ENCODE measurements around the gene CRACR2A.
A peak's percentile ranks its signal among the peaks of the same experiment; 100 is the strongest.

Gene CRACR2A

DNA sequence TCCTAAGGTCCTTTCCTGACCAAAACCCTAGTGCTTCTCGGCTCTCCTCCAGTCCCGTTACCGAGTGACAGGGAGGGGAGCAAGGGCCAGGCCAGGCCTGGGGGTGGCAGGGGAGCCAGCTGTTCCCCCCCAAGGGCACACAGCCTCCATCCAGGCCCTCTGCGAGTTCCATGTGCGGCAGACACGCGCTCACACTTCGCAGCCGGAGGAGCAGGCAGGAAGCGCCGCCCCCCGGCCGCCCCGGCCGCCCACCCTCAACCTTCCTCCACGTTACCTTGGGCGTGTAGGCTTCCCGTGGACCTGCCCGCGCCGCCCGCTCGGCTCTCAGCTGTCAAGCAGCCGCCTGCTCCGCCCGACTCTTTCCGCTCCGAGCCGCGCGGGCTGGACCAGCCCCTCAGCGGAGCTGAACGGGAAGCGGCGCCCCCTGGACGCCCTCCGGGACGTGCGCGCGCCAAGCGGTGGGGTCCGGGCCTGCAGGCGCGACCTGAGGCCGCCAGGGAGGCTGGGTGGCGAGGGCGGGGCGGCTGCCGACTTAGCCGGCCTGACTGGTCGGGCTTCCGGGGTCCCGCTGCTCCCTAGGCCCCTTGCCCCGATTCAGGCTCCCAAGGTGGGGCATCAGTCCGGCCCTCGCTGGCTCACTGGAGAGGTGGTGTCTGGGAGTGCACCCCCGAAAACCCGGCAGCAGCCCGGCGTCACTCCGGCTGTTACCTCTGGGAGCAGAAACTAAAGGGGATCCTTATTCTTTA is at the start of gene CRACR2A:
Gene CRACR2A (minus strand): TSS at position 369 of the 746 bp plus-strand sequence. CDS start 56,110 bp downstream, outside the sequence.
- DNase-seq, result no peak

- DNase-seq, result peak in 1 of 2 experiments; percentile 10
Measured at GRCh38 chr12:3797531-3798048, 44.7 kb upstream of the CRACR2A start.

- no peak for DNase-seq
Measured at GRCh38 chr12:3795492-3796133, 42.7 kb upstream of the CRACR2A start.

- DNase-seq, result no peak
Measured at GRCh38 chr12:3795066-3795465, 42.2 kb upstream of the CRACR2A start.

DNA sequence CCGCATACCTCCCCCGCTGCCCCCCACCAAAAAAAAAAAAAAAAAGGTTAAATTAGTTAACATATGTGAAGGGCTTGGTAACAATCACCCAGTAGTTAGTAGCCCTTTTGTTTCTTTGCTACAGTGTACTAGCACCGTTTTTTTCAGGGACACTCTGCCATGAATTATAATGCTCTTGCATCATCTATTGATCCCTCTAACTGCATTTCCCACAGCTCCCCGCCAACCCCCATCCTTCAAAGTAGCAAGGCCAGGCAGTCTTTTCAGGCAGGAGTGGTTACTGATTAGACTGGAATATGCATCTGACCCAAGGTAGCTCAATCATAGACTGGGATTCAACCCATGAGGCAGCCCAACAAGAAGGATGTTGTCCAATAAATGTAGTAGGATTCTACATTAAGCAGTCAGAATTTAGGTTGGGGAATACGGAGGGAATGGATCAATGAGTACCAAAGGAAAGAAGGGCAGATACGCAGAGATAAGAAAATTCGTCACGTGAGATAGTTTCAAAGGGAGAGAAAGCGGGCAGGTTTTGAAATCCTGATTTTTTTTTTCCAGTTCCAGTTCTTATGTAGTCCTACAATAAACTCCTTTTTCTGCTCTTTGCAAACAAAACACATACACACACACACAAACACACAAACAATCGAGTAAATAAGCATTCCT is 39.8 kb upstream of the CRACR2A start:
- DNase-seq, result no peak

DNA sequence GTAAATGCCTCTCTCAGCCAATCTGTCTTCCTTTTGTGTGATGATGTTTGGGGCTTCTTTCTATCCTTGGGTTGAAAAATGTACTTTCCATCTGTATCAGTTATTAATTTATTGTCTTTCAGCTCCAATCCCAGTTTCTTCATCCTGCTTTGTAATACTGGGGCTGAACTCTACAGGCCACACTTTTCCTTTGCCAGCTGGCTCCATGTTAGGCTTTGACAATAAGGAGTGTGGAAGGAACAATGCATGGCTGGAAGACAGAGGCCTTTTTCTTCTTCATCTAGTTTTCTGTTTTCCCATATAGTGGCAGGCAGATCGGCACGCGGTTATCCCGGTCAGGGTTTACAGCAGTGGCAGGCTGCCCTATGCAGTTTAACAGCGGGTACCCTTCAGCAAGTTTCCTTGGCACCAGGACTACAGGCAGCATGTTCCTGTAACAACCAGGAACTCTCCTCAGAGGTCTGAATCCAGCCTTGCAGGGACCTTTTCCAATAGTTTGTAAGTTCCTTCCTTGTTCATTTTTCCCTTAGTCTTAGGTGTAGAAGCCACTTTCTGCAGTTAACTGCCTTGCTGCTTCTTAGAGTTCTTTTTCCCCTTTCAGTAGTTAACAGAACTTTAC is 38.5 kb upstream of the CRACR2A start:
- no peak for DNase-seq

DNA sequence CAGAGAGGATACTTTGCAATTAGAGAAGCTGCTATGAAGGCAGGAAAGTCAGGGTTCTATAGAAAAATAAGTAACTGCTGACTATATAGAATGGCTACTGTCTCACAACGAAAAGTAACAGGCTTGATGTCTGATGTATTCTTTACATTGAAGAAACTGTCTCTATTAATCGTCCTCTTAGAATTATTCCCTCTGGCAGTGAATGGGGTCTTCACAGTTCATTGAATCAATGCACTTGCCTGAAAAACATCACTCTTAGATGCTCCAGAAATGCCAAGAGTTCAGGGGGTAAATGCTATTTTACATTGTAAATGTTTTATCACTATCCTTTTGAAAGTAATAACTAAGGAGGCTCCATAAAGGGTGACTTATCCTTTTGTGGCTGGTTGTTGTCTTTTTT is 37.7 kb upstream of the CRACR2A start:
- DNase-seq, result no peak

DNA sequence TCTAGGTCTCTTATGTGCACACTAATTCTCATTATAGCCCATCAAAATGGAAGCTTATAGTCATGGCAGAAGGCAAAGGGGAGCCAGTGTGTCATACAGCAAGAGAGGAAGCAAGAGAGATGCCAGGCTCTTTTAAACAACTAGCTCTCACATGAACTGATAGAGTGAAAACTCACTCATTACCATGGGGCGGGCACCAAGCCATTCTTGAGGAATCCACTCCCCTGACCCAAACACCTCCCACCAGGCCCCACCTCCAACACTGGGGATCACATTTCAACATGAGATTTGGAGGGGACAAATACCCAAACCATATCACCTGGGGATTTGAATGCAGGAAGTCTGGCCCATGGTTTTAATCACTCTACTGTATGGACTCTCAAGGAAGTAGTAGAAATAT is 36.9 kb upstream of the CRACR2A start:
- DNase-seq, result no peak

DNA sequence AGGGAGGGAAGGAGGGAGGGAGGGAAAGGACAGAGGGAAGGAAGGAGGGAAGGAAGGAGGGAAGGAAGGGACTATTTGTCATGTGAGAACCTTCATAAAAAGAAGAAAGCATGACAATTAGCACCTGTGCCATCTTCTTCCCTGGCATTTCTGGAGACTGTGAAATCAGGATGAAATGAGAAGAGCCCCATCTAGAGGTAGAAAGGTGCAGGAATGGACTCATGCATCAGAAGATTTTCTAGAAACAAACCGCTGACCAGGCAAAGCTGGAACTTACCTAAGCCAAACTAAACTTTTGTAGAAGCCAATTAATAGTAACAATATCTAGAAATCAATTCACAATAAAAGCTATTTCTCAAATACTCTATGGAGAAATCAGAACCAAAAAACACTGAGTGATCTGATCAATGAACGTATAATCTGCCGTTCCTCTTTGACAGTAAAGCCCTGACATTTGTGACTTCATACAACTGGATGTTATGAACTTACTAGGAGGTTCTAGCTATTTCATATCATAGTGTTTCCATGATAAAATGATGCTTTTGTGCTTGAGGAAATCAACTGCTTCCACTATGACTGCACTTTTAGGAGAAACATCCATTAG is 24.4 kb upstream of the CRACR2A start:
- DNase-seq, result peak in 1 of 2 experiments; percentile 59

DNA sequence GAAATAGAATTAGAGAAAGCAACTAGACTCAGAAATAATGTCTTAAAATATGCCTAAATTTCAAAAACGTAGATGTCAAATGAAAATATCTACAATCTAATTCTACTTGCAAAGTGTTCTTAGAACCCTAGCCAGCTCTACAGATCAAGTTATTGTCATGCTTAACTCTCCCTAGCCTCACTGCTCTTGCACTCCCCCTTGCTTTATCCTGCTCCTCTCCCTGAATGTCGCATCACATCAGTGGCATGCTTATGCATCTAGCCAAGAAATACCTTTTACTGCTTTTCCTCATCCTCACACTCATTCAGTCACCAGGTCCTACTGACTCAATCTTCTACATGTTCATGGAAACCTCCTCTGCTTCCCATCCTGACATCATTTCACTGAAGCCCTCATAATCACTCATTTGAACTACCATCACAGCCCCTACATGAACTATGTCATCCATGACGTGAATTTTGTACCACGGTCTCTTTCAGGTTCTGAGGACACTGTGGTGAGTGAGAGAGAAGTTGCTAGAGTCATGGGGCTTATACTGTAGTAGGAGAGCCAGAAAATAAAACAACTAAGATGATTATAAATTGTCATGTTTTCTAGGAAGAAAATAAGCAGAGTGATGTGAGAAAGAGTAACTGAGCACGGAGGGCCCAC is 22.6 kb upstream of the CRACR2A start:
- no peak for DNase-seq

- DNase-seq, result no peak
Measured at GRCh38 chr12:3772380-3772779, 19.5 kb upstream of the CRACR2A start.

GRCh38 chr12:3771853-3772252 is 18.9 kb upstream of the CRACR2A start:
- no peak for DNase-seq

GRCh38 chr12:3770891-3771290 is 18.0 kb upstream of the CRACR2A start:
- no peak for DNase-seq

- DNase-seq, result no peak
Measured at GRCh38 chr12:3768911-3769447, 16.1 kb upstream of the CRACR2A start.

- no peak for DNase-seq
Measured at GRCh38 chr12:3761116-3761735, 8.3 kb upstream of the CRACR2A start.

DNA sequence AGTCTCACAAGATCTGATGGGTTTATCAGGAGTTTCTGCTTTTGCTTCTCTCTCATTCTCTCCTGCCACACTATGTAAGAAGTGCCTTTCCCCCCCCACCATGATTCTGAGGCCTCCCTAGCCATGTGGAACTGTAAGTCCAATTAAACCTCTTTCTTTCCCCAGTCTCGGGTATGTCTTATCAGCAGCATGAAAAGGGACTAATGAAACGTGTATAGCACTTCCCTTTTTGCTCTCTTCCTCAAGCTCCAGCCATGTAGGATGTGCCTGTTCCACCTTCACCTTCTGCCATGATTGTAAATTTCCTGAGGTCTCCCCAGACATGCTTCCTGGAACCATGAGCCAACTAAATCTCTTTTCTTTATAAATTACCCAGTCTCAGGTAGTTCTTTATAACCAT is 7.0 kb upstream of the CRACR2A start:
- DNase-seq, result no peak

DNA sequence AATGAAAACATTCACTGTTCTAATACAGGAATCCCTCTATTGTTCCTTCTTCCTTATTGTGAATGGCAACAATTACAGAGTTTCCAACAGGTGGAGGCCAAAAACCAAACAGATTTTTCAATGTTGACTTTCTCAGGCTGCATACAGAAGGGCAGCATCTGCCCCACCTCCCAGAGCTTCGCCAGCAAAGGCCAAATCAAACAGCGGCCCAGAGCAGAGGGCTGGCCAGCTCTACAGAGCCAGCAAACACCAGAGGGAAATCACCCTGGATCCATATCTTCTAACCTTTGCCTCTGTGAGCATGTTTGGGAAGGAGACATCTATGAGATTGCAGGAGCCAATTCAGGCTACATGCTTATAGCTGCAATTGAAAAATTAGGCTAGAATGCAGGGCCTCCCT is 4.4 kb upstream of the CRACR2A start:
- DNase-seq, result no peak

DNA sequence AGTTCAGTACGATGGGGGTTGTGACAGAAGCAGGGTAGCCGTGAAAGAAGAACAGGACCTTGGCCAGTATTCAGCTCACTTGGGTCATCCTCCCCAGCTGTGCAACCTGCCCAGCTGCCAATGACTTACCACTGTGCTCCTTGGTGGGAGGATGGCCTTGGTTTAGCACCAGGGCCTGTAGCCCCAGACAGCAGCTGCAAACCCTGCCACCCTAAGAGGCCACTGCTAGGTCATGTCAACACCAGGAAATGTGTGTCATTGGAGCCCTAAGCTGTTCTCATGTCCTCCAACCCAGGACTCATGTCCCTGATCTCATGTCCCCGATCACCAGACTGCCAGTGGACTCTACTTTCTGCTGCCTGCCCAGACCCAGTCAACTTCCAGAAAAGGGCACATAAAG is 3.0 kb upstream of the CRACR2A start:
- DNase-seq, result no peak

DNA sequence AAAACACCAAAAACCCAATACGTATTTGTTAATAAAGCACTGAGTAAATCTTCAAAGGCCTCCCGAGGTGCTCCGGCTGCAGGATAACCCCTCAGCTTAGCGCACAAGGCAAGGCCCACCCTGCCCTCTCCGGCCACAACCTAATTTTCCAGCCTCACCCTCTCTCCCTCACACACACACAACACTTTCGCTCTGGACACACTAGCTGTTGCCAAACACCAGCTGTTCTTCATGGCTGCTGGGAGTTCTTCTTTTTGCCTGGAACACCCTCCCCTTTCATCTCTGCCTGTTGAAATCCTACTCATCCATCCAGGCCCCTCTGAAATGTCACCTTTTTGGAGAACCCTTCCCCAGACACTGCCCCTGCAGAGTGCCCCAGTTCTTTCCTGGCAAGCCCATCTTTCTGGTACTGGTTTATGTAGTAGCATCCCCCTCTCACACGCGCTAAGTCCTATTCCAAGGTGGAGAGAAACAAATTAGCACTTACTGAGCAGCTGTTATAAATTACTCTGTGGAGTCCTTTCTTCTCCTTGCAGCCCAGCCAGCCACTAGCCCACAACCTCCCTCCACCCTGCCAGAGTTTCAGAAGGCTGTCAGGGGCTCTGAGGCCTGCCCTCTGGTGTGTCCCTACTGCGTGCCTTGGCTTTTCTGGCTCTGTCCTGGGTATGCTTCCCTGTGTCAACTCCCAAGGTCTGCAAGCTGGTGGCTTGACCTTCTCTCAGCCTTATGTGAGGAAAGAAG is 805 bp upstream of the CRACR2A start:
- no peak for DNase-seq

- DNase-seq, result no peak
Measured at GRCh38 chr12:3752096-3752709, 706 bp downstream of the CRACR2A start.

Measured in SW 1271 (cell line).